Mucosa of descending colon (tissue), 3 donors: ENCODE data around the gene SPDYE6. TPM values are rescaled to one million over a fixed set of nuclear protein-coding genes. Genes with fewer than 3 reads are reported as not detected.
"Not testable (repeated sequence)": the region's sequence is repeated elsewhere in the genome, so short reads cannot be mapped to it uniquely, and the experiment has no call there.

Experiments
- ATAC-seq: fragments of 200-7000 bp; cut with Tn5 transposase; one replicate; pipeline ENCODE4 v1.9.1; 2020; ENCODE audit warnings: mild to moderate bottlenecking, moderate library complexity
- DNase-seq, 3 donors: peaks; one replicate each; pipeline ENCODE4 v3.0.0-alpha.2; 2020
- H3K36me3 ChIP-seq: fragments of 200-600 bp; one replicate; pipeline ENCODE4 v1.8.0; 2021; ENCODE audit warnings: low read depth, mild to moderate bottlenecking
- H3K4me1 ChIP-seq: fragments of 200-600 bp; one replicate; pipeline ENCODE4 v1.8.0; 2021; ENCODE audit warnings: low read depth, mild to moderate bottlenecking
- H3K4me3 ChIP-seq: fragments of 200-600 bp; one replicate; pipeline ENCODE4 v1.8.0; 2021; ENCODE audit warnings: mild to moderate bottlenecking
- H3K9me3 ChIP-seq: fragments of 200-600 bp; one replicate; pipeline ENCODE4 v1.8.0; 2021; ENCODE audit warnings: mild to moderate bottlenecking
- intact Hi-C, 2 donors: fragments of 100-400 bp; cut with DNase I in 1 of 2; cut with micrococcal nuclease in 1 of 2; formaldehyde crosslinking; loops; one replicate each; pipeline versions ENCODE4 v1.11.0 to v1.11.1; 2022; cut with DNase I, micrococcal nuclease
- total RNA-seq, 3 donors: library from RNA; stranded (reverse); fragmentation: NEBNext Ultra II Directional in 2 of 3; extraction: Animal tissue kit (Norgen Biotek cat#: 25700) in 2 of 3; gene quantifications; one replicate each; pipeline versions ENCODE4 v1.2.1 to v1.2.4, GENCODE V29; 2021 to 2023
- TF ChIP-seq, protein P1 (sequence below): fragments of 200-600 bp; IDR thresholded peaks from one replicate; pipeline ENCODE4 v1.8.0; 2022; ENCODE audit warnings: antibody characterized with exemption, mild to moderate bottlenecking
- donor health status: DM: no; HTN: no; CAD: no; lungs with moderate emphysema.
- donor health status: DM: no; HTN: no; CAD: no.
- donor health status: DM: no; HTN: yes; CAD: no.

Gene SPDYE6
- total RNA-seq, 3 donors from 2014 or later, result not detected

DNA sequence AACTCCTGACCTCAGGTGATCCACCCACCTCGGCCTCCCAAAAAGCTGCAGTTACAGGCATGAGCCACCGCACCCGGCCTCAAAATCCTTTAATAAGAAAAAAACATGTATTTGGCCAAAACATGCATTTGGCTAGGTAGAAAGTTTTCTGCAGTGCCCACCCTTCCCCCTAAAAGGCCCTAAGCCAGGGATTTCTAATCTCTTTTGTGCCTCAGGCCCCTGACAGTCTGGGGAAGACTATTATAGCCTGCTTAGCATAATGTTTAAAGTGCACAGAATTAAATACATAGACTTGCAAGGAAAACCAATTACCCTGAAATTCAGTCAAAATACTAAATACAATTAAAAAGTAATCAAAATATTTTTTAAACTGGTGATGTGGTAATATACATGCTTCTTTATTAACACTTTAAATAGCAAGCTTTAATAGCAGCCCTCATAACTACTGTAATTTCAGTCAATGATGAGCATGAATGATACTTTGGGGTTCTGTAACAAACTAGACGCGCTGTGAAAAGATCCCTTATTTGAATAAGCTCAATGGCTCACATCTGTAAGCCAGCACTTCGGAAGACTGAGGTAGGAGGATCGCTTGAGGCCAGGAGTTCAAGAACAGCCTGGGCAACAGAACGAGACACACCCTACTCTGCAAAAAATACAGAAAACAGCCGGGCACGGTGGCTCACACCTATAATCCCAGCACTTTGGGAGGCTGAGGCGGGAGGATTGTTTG, 29.9 kb downstream of the SPDYE6 start:
- no peaks in the 10 kb centered on the region for H3K4me1 ChIP-seq
- ATAC-seq (no peak), DNase-seq (no peak)
- TF ChIP-seq, protein P1, sequence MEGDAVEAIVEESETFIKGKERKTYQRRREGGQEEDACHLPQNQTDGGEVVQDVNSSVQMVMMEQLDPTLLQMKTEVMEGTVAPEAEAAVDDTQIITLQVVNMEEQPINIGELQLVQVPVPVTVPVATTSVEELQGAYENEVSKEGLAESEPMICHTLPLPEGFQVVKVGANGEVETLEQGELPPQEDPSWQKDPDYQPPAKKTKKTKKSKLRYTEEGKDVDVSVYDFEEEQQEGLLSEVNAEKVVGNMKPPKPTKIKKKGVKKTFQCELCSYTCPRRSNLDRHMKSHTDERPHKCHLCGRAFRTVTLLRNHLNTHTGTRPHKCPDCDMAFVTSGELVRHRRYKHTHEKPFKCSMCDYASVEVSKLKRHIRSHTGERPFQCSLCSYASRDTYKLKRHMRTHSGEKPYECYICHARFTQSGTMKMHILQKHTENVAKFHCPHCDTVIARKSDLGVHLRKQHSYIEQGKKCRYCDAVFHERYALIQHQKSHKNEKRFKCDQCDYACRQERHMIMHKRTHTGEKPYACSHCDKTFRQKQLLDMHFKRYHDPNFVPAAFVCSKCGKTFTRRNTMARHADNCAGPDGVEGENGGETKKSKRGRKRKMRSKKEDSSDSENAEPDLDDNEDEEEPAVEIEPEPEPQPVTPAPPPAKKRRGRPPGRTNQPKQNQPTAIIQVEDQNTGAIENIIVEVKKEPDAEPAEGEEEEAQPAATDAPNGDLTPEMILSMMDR, result no peak
- no peak overlapping the region for H3K4me3 ChIP-seq
- H3K36me3 ChIP-seq, result no peaks in the 10 kb centered on the region
- intact Hi-C loops, result no loop called here
- H3K9me3 ChIP-seq, result no peaks in the 10 kb centered on the region

DNA sequence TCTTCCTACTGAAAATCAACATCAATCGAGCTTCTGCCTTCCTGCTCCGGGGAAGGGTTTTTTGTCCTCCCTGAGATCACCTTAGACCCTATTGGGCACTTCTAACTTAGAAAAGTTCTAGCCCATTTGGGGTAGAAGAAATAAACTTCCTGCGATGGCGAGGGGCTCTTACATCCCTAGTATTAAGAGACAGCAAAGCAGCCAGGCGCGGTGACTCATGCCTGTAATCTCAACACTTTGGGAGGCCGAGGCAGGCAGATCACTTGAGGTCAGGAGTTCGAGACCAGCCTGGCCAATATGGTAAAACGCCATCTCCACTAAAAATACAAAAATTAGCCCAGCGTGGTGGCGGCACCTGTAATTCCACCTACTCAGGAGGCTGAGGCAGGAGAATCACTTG, 31.1 kb downstream of the SPDYE6 start:
- H3K9me3 ChIP-seq, DNase-seq, H3K4me1 ChIP-seq, H3K36me3 ChIP-seq, intact Hi-C loops, H3K4me3 ChIP-seq, ATAC-seq: not testable (repeated sequence)

GRCh38 chr7:102323914-102324195, 32.4 kb downstream of the SPDYE6 start:
- H3K9me3 ChIP-seq, result no peaks in the 10 kb centered on the region
- DNase-seq (no peak), ATAC-seq (no peak)
- no peaks in the 10 kb centered on the region for H3K36me3 ChIP-seq
- no peak overlapping the region for H3K4me3 ChIP-seq
- TF ChIP-seq, protein P1, result no peak
- no peaks in the 10 kb centered on the region for H3K4me1 ChIP-seq
- intact Hi-C loops, result no loop called here

DNA sequence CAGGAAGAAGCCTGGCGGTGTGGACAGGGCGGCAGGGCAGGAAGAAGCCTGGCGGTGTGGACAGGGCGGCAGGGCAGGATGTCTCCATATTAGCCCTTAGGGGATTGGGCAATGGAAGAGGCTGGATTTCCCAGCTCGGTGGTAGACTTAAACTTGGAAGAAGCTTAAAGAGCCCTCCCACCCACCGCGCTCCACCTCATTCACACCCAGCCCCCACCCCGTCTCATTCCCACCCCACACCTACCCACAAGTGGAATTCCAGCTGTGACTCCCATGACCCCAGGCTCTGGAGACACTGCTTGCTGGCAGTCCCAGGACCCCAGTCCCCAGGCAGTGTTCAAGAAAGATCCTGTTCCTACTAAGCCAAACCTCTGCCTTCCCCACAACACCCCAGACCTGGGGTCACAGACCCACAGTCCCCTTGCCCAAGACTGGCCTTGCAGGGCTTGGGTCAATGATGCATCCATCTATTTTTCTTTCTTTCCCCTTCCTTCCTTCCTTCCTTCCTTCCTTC, 34.0 kb downstream of the SPDYE6 start:
- Histone ChIP-seq H3K4me3 (no peak overlapping the region), H3K4me1 (no peaks in the 10 kb centered on the region), H3K9me3 (no peaks in the 10 kb centered on the region), H3K36me3 (no peaks in the 10 kb centered on the region)
- DNase-seq (no peak), ATAC-seq (no peak)
- TF ChIP-seq, protein P1, result no peak
- intact Hi-C loops, result no loop called here

DNA sequence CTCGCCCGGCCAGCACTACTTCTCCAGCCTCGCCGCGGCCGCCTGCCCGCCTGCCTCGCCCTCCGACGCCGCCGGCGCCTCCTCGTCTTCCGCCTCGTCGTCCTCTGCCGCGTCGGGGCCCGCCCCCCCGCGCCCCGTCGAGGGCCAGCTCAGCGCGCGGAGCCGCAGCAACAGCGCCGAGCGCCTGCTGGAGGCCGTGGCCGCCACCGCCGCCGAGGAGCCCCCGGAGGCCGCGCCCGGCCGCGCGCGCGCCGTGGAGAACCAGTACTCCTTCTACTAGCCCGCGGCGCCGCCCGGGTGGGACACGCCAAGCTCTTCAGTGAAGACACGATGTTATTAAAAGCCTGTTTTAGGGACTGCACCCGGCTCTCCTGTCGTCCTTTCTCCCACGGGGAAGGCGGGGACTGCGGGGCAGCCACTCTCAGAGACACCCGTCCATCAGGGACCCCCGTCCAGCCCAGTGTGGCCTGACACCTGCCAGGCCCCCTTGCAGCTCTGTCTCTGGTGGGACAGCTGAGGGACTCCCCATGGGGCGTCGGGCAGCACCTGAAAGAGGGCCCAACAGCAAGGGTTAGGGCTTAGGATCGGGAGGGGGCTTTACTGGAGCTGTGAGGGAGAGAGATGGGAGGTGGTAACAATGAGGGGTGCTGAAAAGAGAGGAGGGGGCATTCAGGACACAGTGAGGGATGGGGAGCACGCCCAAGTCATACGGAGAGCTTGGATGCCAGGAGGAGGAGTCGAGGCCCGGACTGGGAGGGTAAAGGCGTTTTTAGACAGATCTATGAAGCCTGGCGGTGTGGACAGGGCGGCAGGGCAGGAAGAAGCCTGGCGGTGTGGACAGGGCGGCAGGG, 34.7 kb downstream of the SPDYE6 start:
- no peaks in the 10 kb centered on the region for H3K4me1 ChIP-seq
- no peaks in the 10 kb centered on the region for H3K36me3 ChIP-seq
- H3K9me3 ChIP-seq, result no peaks in the 10 kb centered on the region
- ATAC-seq, result peak; percentile 79
- intact Hi-C loops, result no loop called here
- peak in 1 of 3 donors; percentile 54 for DNase-seq
- H3K4me3 ChIP-seq, result no peak overlapping the region
- TF ChIP-seq, protein P1, result no peak
